OCI-M2 (cell line): Measurements from ENCODE around the gene MARCO.
"Not testable (repeated sequence)": the region's sequence is repeated elsewhere in the genome, so short reads cannot be mapped to it uniquely, and the experiment has no call there.

ENCODE experiments used
- DNase-seq: peaks from one replicate; lab custom pipeline; 2025; ENCODE audit not compliant: unreplicated experiment; lab: John Stamatoyannopoulos, UW

The MARCO gene

GRCh38 chr2:118925981-118926380, 16.0 kb upstream of the MARCO start:
- DNase-seq: no peak

GRCh38 chr2:118929059-118929458, 12.9 kb upstream of the MARCO start:
- no peak for DNase-seq

- DNase-seq: no peak
Measured at GRCh38 chr2:118932949-118933348, 9.0 kb upstream of the MARCO start.

GRCh38 chr2:118936306-118936705, 5.7 kb upstream of the MARCO start:
- DNase-seq: no peak

- no peak for DNase-seq
Measured at GRCh38 chr2:118936936-118937335, 5.1 kb upstream of the MARCO start.

GRCh38 chr2:118937817-118938216, 4.2 kb upstream of the MARCO start:
- no peak for DNase-seq

GRCh38 chr2:118939994-118940393, 2.0 kb upstream of the MARCO start:
- DNase-seq: no peak

- no peak for DNase-seq
Measured at GRCh38 chr2:118940486-118941120, 1.4 kb upstream of the MARCO start.

- DNase-seq: no peak
Measured at GRCh38 chr2:118943286-118943685, 1.3 kb downstream of the MARCO start.

GRCh38 chr2:118945881-118946280, 3.9 kb downstream of the MARCO start:
- DNase-seq: no peak

GRCh38 chr2:118948266-118948665, 6.3 kb downstream of the MARCO start:
- not testable (repeated sequence) for DNase-seq

- DNase-seq: no peak
Measured at GRCh38 chr2:118954297-118955060, 12.5 kb downstream of the MARCO start.

- DNase-seq: no peak
Measured at GRCh38 chr2:118965737-118966136, 23.7 kb downstream of the MARCO start.

GRCh38 chr2:118967124-118967880, 25.3 kb downstream of the MARCO start:
- DNase-seq: no peak

- DNase-seq: no peak
Measured at GRCh38 chr2:118968042-118968441, 26.0 kb downstream of the MARCO start.

GRCh38 chr2:118968961-118969733, 27.2 kb downstream of the MARCO start:
- no peak for DNase-seq

- DNase-seq: no peak
Measured at GRCh38 chr2:118969734-118970395, 27.9 kb downstream of the MARCO start.

- DNase-seq: no peak
Measured at GRCh38 chr2:118970396-118971135, 28.6 kb downstream of the MARCO start.

- DNase-seq: no peak
Measured at GRCh38 chr2:118971245-118972122, 29.5 kb downstream of the MARCO start.
